Upper lobe of left lung (tissue), 4 donors: Measurements from ENCODE around the gene DCN.

Source experiments
- EP300 ChIP-seq, 4 donors: sonication (generic); formaldehyde crosslinking; IDR thresholded peaks; one replicate each; pipeline ENCODE4 v1.5.1; 2017; ENCODE audit warnings: antibody characterized with exemption in 4 of 4, control low read depth in 2 of 4
- POLR2A ChIP-seq, 4 donors: fragments of 450-650 bp; IDR thresholded peaks; one replicate each; pipeline ENCODE4 v1.5.1; 2016 to 2017; ENCODE audit warnings: antibody characterized with exemption in 4 of 4, mild to moderate bottlenecking in 2 of 4
- POLR2AphosphoS5 ChIP-seq, 2 donors: sonication (generic); formaldehyde crosslinking; IDR thresholded peaks; one replicate each; pipeline ENCODE4 v1.5.1; 2017; ENCODE audit warnings: antibody characterized with exemption in 2 of 2
- TF ChIP-seq, protein P1 (sequence below), 6 experiments: fragments of 450-650 bp in 4 of 6; fragments of 200-600 bp in 2 of 6; sonication (generic) in 2 of 6; IDR thresholded peaks; one replicate each; pipeline ENCODE4 v1.5.1; 2016 to 2019; ENCODE audit warnings: antibody characterized with exemption in 6 of 6

DNA sequence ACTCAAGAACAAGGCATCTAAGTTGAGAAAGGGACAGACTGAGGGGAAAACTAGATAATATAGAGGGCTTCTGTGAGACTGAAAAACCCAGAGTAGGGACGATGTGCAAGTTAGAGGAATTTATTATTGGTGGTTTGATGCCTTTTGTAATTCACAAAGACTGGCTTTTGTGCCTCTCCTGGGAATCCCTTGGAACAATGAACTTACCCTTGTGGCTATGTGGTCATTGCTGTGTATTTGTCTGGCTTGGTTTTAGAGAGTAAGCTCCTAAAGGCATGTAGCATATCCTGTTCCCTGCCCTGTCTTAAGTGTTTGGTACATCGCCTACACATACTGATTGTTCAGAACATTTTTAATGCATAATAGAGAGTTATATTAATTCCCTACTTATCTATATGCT lies 26.6 kb downstream of the DCN start:
- TF ChIP-seq, protein P1, sequence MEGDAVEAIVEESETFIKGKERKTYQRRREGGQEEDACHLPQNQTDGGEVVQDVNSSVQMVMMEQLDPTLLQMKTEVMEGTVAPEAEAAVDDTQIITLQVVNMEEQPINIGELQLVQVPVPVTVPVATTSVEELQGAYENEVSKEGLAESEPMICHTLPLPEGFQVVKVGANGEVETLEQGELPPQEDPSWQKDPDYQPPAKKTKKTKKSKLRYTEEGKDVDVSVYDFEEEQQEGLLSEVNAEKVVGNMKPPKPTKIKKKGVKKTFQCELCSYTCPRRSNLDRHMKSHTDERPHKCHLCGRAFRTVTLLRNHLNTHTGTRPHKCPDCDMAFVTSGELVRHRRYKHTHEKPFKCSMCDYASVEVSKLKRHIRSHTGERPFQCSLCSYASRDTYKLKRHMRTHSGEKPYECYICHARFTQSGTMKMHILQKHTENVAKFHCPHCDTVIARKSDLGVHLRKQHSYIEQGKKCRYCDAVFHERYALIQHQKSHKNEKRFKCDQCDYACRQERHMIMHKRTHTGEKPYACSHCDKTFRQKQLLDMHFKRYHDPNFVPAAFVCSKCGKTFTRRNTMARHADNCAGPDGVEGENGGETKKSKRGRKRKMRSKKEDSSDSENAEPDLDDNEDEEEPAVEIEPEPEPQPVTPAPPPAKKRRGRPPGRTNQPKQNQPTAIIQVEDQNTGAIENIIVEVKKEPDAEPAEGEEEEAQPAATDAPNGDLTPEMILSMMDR (IDR thresholded peaks at IDR 0.05), result no peak
- TF ChIP-seq POLR2AphosphoS5 (IDR thresholded peaks at IDR 0.05) (no peak), POLR2A (IDR thresholded peaks at IDR 0.05) (no peak), EP300 (IDR thresholded peaks at IDR 0.05) (no peak)
